Measurements from ENCODE around the gene NAGS.
"Not testable (repeated sequence)": the region's sequence is repeated elsewhere in the genome, so short reads cannot be mapped to it uniquely, and the experiment has no call there.

The NAGS gene

DNA sequence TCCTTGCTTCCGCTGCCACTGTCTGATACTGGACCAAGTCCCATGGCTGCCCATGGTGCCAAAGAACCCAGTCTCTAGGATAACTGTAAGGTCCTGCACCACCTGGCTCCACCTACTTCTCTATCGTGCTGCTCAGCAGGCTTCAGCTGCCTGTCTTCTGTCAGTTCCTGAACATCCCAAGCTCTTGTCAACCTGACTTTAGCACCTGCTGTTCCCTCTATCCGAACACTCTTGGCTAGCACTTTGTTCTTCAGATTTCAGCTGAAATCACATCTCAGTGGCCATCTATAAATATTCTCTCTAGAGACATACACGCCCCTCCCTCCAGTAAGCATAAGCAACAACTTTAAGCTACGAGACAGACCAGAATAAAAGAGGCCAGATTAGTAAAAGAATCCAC, 25.3 kb downstream of the NAGS start:
- Histone ChIP-seq H3K27ac (no peak overlapping the region), H3K36me3 (replicated peaks) (peaks cover 30% of the 10 kb centered on the region), H3K4me3 (ENCODE audit: low read depth, low read length) (no peak overlapping the region), H3K27me3 (replicated peaks) (no peaks in the 10 kb centered on the region)
- TF ChIP-seq, protein P1, sequence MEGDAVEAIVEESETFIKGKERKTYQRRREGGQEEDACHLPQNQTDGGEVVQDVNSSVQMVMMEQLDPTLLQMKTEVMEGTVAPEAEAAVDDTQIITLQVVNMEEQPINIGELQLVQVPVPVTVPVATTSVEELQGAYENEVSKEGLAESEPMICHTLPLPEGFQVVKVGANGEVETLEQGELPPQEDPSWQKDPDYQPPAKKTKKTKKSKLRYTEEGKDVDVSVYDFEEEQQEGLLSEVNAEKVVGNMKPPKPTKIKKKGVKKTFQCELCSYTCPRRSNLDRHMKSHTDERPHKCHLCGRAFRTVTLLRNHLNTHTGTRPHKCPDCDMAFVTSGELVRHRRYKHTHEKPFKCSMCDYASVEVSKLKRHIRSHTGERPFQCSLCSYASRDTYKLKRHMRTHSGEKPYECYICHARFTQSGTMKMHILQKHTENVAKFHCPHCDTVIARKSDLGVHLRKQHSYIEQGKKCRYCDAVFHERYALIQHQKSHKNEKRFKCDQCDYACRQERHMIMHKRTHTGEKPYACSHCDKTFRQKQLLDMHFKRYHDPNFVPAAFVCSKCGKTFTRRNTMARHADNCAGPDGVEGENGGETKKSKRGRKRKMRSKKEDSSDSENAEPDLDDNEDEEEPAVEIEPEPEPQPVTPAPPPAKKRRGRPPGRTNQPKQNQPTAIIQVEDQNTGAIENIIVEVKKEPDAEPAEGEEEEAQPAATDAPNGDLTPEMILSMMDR (IDR thresholded peaks at IDR 0.05; ENCODE audit: low read depth, low read length, missing control alignments), result no peak
- no peak for DNase-seq
- in situ Hi-C loops (cut with HindIII; ENCODE audit: low pct_ligation_motif_present, low sequenced_read_pairs), result no loop called here

- TF ChIP-seq, protein P1 (IDR thresholded peaks at IDR 0.05; ENCODE audit: low read depth, low read length, missing control alignments), result no peak
- Histone ChIP-seq H3K27ac (no peak overlapping the region), H3K4me3 (ENCODE audit: low read depth, low read length) (no peak overlapping the region), H3K27me3 (replicated peaks) (no peaks in the 10 kb centered on the region), H3K36me3 (replicated peaks) (peaks cover 30% of the 10 kb centered on the region)
- in situ Hi-C loops (cut with HindIII; ENCODE audit: low pct_ligation_motif_present, low sequenced_read_pairs), result no loop called here
- DNase-seq, result no peak
Measured at GRCh38 chr17:44030482-44030881, 26.1 kb downstream of the NAGS start.

DNA sequence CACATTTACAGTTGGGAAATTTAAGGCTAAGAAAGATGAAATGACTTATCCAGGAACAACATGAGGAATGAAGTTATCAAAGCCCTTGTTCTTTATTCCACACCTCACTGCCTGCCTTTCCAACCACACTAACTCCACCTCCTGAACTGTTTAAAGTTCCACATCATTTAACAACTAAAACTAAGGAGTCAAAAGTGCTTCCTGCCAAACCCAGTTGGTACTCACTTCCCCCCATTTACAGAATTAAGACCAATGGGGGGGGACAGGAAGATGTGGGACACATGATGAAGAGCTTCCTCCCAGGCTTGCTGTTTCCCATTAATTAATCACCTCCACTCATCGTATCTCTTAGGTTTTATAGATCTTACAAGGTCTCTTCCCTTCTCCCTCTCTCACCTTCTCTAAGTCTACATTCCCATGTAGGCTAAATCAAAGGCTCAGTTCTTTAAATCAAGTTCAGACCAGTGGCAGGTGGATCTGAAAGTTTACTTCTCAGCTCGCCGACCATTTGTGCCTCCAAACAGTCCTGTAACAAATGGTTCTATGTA, 29.5 kb downstream of the NAGS start:
- TF ChIP-seq, protein P1 (IDR thresholded peaks at IDR 0.05; ENCODE audit: low read depth, low read length, missing control alignments), result no peak
- Histone ChIP-seq H3K27ac (no peak overlapping the region), H3K4me3 (ENCODE audit: low read depth, low read length) (no peak overlapping the region), H3K36me3 (replicated peaks) (peaks cover 51% of the 10 kb centered on the region), H3K27me3 (replicated peaks) (no peaks in the 10 kb centered on the region)
- in situ Hi-C loops (cut with HindIII; ENCODE audit: low pct_ligation_motif_present, low sequenced_read_pairs), result no loop called here
- no peak for DNase-seq

GRCh38 chr17:44034688-44035087, 30.3 kb downstream of the NAGS start:
- in situ Hi-C loops (cut with HindIII; ENCODE audit: low pct_ligation_motif_present, low sequenced_read_pairs); H3K27me3 ChIP-seq (replicated peaks); H3K4me3 ChIP-seq (ENCODE audit: low read depth, low read length); DNase-seq; H3K27ac ChIP-seq: not testable (repeated sequence)
- peaks cover 49% of the 10 kb centered on the region for H3K36me3 ChIP-seq (replicated peaks)

GRCh38 chr17:44037471-44037870, 33.0 kb downstream of the NAGS start:
- in situ Hi-C loops (cut with HindIII; ENCODE audit: low pct_ligation_motif_present, low sequenced_read_pairs), result no loop called here
- peaks cover 43% of the 10 kb centered on the region for H3K36me3 ChIP-seq (replicated peaks)
- no peak overlapping the region for H3K4me3 ChIP-seq (ENCODE audit: low read depth, low read length)
- no peak overlapping the region for H3K27ac ChIP-seq
- no peak for DNase-seq
- no peaks in the 10 kb centered on the region for H3K27me3 ChIP-seq (replicated peaks)
- TF ChIP-seq, protein P1 (IDR thresholded peaks at IDR 0.05; ENCODE audit: low read depth, low read length, missing control alignments), result no peak

- Histone ChIP-seq H3K27ac (no peak overlapping the region), H3K4me3 (ENCODE audit: low read depth, low read length) (no peak overlapping the region), H3K36me3 (replicated peaks) (peaks cover 35% of the 10 kb centered on the region), H3K27me3 (replicated peaks) (no peaks in the 10 kb centered on the region)
- in situ Hi-C loops (cut with HindIII; ENCODE audit: low pct_ligation_motif_present, low sequenced_read_pairs), result no loop called here
- no peak for DNase-seq
- TF ChIP-seq, protein P1 (IDR thresholded peaks at IDR 0.05; ENCODE audit: low read depth, low read length, missing control alignments), result no peak
Measured at GRCh38 chr17:44038604-44039011, 34.2 kb downstream of the NAGS start.

Data from brain microvascular endothelial cell (primary cell).